Tibial nerve (tissue), 4 donors: ENCODE measurements around the gene BHLHE40.
"Not testable (repeated sequence)": the region's sequence is repeated elsewhere in the genome, so short reads cannot be mapped to it uniquely, and the experiment has no call there.

Experiments
- EP300 ChIP-seq, 2 donors: sonication (generic); formaldehyde crosslinking; IDR thresholded peaks; one replicate each; pipeline ENCODE4 v1.6.1; 2017; ENCODE audit warnings: antibody characterized with exemption in 2 of 2, mild to moderate bottlenecking in 1 of 2
- TF ChIP-seq, protein P1 (sequence below), 5 experiments: fragments of 200-600 bp in 3 of 5; fragments of 450-650 bp in 2 of 5; sonication (generic) in 3 of 5; IDR thresholded peaks; one replicate each; pipeline ENCODE4 v1.5.1; 2016 to 2019; ENCODE audit warnings: antibody characterized with exemption in 5 of 5, mild to moderate bottlenecking in 3 of 5, moderate library complexity in 2 of 5

DNA sequence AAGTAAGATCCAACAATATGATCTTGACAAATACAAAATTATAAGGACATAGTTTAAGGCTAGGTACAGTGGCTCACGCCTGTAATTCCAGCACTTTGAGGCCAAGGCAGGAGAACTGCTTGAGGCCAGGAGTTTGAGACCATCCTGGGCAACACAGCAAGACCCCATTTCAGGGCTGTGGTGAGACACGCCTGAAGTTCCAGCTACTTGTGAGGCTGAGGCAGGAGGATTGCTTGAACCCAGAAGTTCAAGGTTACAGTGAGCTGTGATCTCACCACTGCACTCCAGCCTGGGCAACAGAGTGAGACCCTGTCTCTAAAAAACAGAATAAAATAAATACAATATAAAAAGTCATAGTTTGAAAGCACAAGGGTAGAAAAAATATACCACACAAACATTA lies 17.4 kb upstream of the BHLHE40 start:
- TF ChIP-seq EP300 (IDR thresholded peaks at IDR 0.05), result not testable (repeated sequence)
- TF ChIP-seq, protein P1, sequence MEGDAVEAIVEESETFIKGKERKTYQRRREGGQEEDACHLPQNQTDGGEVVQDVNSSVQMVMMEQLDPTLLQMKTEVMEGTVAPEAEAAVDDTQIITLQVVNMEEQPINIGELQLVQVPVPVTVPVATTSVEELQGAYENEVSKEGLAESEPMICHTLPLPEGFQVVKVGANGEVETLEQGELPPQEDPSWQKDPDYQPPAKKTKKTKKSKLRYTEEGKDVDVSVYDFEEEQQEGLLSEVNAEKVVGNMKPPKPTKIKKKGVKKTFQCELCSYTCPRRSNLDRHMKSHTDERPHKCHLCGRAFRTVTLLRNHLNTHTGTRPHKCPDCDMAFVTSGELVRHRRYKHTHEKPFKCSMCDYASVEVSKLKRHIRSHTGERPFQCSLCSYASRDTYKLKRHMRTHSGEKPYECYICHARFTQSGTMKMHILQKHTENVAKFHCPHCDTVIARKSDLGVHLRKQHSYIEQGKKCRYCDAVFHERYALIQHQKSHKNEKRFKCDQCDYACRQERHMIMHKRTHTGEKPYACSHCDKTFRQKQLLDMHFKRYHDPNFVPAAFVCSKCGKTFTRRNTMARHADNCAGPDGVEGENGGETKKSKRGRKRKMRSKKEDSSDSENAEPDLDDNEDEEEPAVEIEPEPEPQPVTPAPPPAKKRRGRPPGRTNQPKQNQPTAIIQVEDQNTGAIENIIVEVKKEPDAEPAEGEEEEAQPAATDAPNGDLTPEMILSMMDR (IDR thresholded peaks at IDR 0.05), result not testable (repeated sequence)
